Measurements from ENCODE around the gene ZNF287.

The ZNF287 gene

DNA sequence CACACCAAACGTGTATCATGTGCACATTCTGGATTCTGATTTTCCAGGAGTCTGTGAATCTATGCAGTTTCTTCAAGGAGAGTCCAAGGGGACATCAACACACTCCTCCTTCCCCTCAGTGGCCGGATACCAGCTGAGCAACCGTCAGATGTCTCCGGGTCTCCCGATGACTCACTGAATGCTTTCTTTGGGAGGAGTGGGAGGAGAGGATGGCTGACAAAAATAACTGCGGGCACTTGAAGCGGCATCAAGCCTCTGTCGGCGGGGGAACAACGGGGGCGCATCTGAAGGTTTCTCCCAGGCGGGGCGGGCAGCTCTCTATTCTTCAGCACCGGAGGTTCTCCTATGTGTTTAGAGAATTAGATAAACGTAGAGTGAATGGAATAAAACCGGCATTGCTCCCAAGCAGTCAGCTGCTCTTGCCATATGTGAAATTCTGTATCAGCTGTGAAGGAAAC, 52.4 kb downstream of the ZNF287 start:
- DNase-seq (ENCODE audit: low read depth, low spot score), result no peak
- peaks cover 3% of the 10 kb centered on the region for H3K4me1 ChIP-seq (ENCODE audit: control insufficient read depth, insufficient read depth, low read length)

GRCh38 chr17:16515933-16516332, 53.1 kb downstream of the ZNF287 start:
- no peak for DNase-seq (ENCODE audit: low read depth, low spot score)
- WGBS (ENCODE audit: insufficient coverage, insufficient read length), result no CpG with 5 or more reads among the region's 4 CpGs

More for the DNA sequence above, 52.4 kb downstream of the ZNF287 start:
- Histone ChIP-seq H3K4me3 (ENCODE audit: low read length) (no peak overlapping the region), H3K9me3 (ENCODE audit: control insufficient read depth, insufficient read depth, low read length) (no peaks in the 10 kb centered on the region), H3K27me3 (ENCODE audit: control insufficient read depth, insufficient read depth, low read length) (0 out of 2 replicates have a peak, but pooled peaks cover 2% of the 10 kb centered on the region), H3K27ac (ENCODE audit: low read length) (no peak overlapping the region), H3K36me3 (ENCODE audit: control insufficient read depth, insufficient read depth, low read length) (no peaks in the 10 kb centered on the region)
- whole genome bisulfite sequencing (ENCODE audit: insufficient coverage, insufficient read length), result no CpG with 5 or more reads among the region's 16 CpGs

GRCh38 chr17:16513873-16514272, 55.1 kb downstream of the ZNF287 start:
- no peak overlapping the region for H3K4me3 ChIP-seq (ENCODE audit: low read length)
- no peak for DNase-seq (ENCODE audit: low read depth, low spot score)
- H3K27ac ChIP-seq (ENCODE audit: low read length), result no peak overlapping the region
- no peaks in the 10 kb centered on the region for H3K36me3 ChIP-seq (ENCODE audit: control insufficient read depth, insufficient read depth, low read length)
- 0 out of 2 replicates have a peak, but pooled peaks cover 2% of the 10 kb centered on the region for H3K27me3 ChIP-seq (ENCODE audit: control insufficient read depth, insufficient read depth, low read length)
- H3K4me1 ChIP-seq (ENCODE audit: control insufficient read depth, insufficient read depth, low read length), result peaks cover 3% of the 10 kb centered on the region
- no CpG with 5 or more reads among the region's 6 CpGs for WGBS (ENCODE audit: insufficient coverage, insufficient read length)
- H3K9me3 ChIP-seq (ENCODE audit: control insufficient read depth, insufficient read depth, low read length), result no peaks in the 10 kb centered on the region

More at GRCh38 chr17:16515933-16516332, 53.1 kb downstream of the ZNF287 start:
- Histone ChIP-seq H3K36me3 (ENCODE audit: control insufficient read depth, insufficient read depth, low read length) (no peaks in the 10 kb centered on the region), H3K9me3 (ENCODE audit: control insufficient read depth, insufficient read depth, low read length) (no peaks in the 10 kb centered on the region), H3K27me3 (ENCODE audit: control insufficient read depth, insufficient read depth, low read length) (0 out of 2 replicates have a peak, but pooled peaks cover 2% of the 10 kb centered on the region), H3K4me1 (ENCODE audit: control insufficient read depth, insufficient read depth, low read length) (peaks cover 3% of the 10 kb centered on the region), H3K4me3 (ENCODE audit: low read length) (no peak overlapping the region), H3K27ac (ENCODE audit: low read length) (no peak overlapping the region)

DNA sequence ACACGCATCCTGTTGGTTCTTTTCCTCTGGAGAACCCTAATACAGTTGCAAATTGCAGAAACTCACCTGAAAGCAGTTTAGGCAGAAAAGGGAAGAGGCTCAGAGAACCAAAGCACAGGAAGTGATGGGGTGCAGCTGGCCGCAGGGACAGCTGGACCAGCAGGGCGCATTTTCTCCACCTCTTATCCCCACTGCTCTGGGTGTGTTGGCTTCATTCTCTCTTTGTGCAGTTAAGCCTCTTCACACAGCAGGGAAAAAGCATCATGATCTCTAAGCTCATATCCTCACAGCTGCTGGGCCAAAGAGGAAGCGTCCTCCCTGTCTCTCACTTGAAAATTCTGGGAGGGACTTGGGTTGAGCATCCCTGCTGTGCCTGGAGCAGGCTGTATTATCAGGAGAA, 57.0 kb downstream of the ZNF287 start:
- Histone ChIP-seq H3K27ac (ENCODE audit: low read length) (no peak overlapping the region), H3K36me3 (ENCODE audit: control insufficient read depth, insufficient read depth, low read length) (no peaks in the 10 kb centered on the region), H3K9me3 (ENCODE audit: control insufficient read depth, insufficient read depth, low read length) (no peaks in the 10 kb centered on the region), H3K27me3 (ENCODE audit: control insufficient read depth, insufficient read depth, low read length) (0 out of 2 replicates have a peak, but pooled peaks cover 2% of the 10 kb centered on the region), H3K4me3 (ENCODE audit: low read length) (no peak overlapping the region), H3K4me1 (ENCODE audit: control insufficient read depth, insufficient read depth, low read length) (peaks cover 3% of the 10 kb centered on the region)
- no CpG with 5 or more reads among the region's 4 CpGs for WGBS (ENCODE audit: insufficient coverage, insufficient read length)
- no peak for DNase-seq (ENCODE audit: low read depth, low spot score)

DNA sequence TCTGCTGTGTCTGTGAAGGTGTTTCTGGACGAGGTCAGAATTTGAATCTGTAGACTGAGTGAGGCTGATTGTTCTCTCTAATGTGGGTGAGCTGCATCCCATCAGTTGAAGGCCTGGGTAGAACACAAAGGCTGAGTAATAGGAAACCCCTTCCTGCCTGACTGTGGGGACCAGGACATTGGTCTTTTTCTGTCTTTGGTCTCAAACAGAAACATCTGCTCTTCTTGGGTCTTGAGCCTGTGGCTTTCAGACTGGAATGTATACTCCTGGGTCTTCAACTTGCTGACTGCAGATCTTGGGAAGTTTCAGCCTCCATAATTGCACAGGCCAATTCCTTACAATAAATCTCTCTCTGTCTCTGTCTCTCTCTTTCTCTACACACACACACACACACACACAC, 57.4 kb downstream of the ZNF287 start:
- Histone ChIP-seq H3K4me3 (ENCODE audit: low read length) (no peak overlapping the region), H3K27me3 (ENCODE audit: control insufficient read depth, insufficient read depth, low read length) (0 out of 2 replicates have a peak, but pooled peaks cover 2% of the 10 kb centered on the region), H3K27ac (ENCODE audit: low read length) (no peak overlapping the region), H3K4me1 (ENCODE audit: control insufficient read depth, insufficient read depth, low read length) (peaks cover 3% of the 10 kb centered on the region), H3K9me3 (ENCODE audit: control insufficient read depth, insufficient read depth, low read length) (no peaks in the 10 kb centered on the region), H3K36me3 (ENCODE audit: control insufficient read depth, insufficient read depth, low read length) (no peaks in the 10 kb centered on the region)
- no peak for DNase-seq (ENCODE audit: low read depth, low spot score)
- WGBS (ENCODE audit: insufficient coverage, insufficient read length), result no CpG with 5 or more reads among the region's 1 CpG

DNA sequence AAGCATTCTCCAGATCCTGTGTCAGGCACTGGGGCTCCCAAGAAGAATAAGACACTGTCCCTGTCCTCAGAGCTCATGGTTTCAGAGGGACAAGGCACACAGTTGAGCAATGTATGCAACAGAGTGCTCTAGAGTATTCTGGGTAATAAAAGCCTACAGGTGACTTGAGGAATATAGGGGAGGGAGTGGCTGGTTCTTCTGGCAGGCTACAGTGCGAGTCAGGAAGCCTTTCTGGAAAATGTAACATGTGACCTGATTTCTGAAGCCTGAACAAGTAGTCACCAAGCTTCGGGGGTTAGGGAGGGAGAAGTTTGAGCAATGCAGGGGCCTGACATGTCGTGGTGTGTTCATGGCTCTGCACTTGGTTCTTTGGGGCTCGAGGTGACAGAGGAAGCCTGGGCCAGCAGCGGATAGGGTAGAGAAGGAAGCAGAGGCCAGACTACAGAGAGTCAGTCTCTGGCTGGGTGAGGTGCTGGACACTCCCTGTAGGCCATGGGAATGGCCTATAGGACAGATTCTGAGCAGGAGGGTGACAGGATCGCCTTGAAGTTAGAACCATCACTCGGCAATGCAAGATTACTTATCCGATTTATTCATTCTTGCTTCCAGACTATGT, 61.0 kb downstream of the ZNF287 start:
- Histone ChIP-seq H3K4me3 (ENCODE audit: low read length) (no peak overlapping the region), H3K4me1 (ENCODE audit: control insufficient read depth, insufficient read depth, low read length) (no peaks in the 10 kb centered on the region), H3K27me3 (ENCODE audit: control insufficient read depth, insufficient read depth, low read length) (no peaks in the 10 kb centered on the region), H3K9me3 (ENCODE audit: control insufficient read depth, insufficient read depth, low read length) (no peaks in the 10 kb centered on the region), H3K36me3 (ENCODE audit: control insufficient read depth, insufficient read depth, low read length) (no peaks in the 10 kb centered on the region), H3K27ac (ENCODE audit: low read length) (no peak overlapping the region)
- no peak for DNase-seq (ENCODE audit: low read depth, low spot score)
- WGBS (ENCODE audit: insufficient coverage, insufficient read length), result no CpG with 5 or more reads among the region's 8 CpGs

DNA sequence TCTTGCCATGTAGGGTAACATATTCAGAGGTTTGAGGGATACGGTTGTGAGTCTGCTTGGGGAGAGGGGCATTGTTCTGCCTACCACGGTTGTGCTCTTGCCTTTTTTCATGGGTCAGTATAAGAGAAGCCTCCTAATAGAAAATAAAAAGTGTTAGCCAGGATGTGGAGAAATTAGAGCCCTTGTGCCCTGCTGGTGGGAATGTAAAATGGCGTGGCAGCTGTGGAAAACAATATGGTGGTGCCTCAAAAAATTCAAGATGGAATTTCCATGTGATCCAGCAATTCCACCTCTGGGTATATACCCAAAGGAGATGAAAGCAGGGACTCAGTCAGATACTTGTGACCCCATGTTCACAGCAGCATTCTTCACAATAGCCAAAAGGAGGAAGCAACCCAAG, 62.8 kb downstream of the ZNF287 start:
- no CpG with 5 or more reads among the region's 3 CpGs for WGBS (ENCODE audit: insufficient coverage, insufficient read length)
- no peak for DNase-seq (ENCODE audit: low read depth, low spot score)
- no peaks in the 10 kb centered on the region for H3K9me3 ChIP-seq (ENCODE audit: control insufficient read depth, insufficient read depth, low read length)
- no peak overlapping the region for H3K4me3 ChIP-seq (ENCODE audit: low read length)
- no peaks in the 10 kb centered on the region for H3K4me1 ChIP-seq (ENCODE audit: control insufficient read depth, insufficient read depth, low read length)
- no peak overlapping the region for H3K27ac ChIP-seq (ENCODE audit: low read length)
- no peaks in the 10 kb centered on the region for H3K36me3 ChIP-seq (ENCODE audit: control insufficient read depth, insufficient read depth, low read length)
- no peaks in the 10 kb centered on the region for H3K27me3 ChIP-seq (ENCODE audit: control insufficient read depth, insufficient read depth, low read length)

- Histone ChIP-seq H3K9me3 (ENCODE audit: control insufficient read depth, insufficient read depth, low read length) (no peaks in the 10 kb centered on the region), H3K4me3 (ENCODE audit: low read length) (no peak overlapping the region), H3K36me3 (ENCODE audit: control insufficient read depth, insufficient read depth, low read length) (no peaks in the 10 kb centered on the region), H3K4me1 (ENCODE audit: control insufficient read depth, insufficient read depth, low read length) (no peaks in the 10 kb centered on the region), H3K27ac (ENCODE audit: low read length) (no peak overlapping the region), H3K27me3 (ENCODE audit: control insufficient read depth, insufficient read depth, low read length) (no peaks in the 10 kb centered on the region)
- WGBS (ENCODE audit: insufficient coverage, insufficient read length), result 100% methylated on average over 1 of the region's 3 CpGs
- no peak for DNase-seq (ENCODE audit: low read depth, low spot score)
Observed at GRCh38 chr17:16504984-16505383, 64.0 kb downstream of the ZNF287 start.

Measured in iPS DF 6.9 (cell line).